Fibroblast of lung (primary cell): ENCODE measurements around the gene INPP5A. TPM values are rescaled to one million over a fixed set of nuclear protein-coding genes. Genes with fewer than 3 reads are reported as not detected.

Source experiments
- DNase-seq, 2 donors: peaks; one replicate each; pipeline versions ENCODE4 v3.0.0 to v3.0.0-alpha.2; 2010; ENCODE audit warnings: low read depth in 2 of 2
- H2AFZ ChIP-seq: 2 replicates; pipeline ENCODE4 v1.5.1; 2012; ENCODE audit warnings: low read length, control low read depth, inconsistent platforms
- H3K27ac ChIP-seq: 2 replicates; pipeline ENCODE4 v1.5.1; 2011; ENCODE audit warnings: low read length, control low read depth; ENCODE audit not compliant: insufficient read depth
- H3K27me3 ChIP-seq: 2 replicates; pipeline ENCODE4 v1.5.1; 2011; ENCODE audit warnings: mild to moderate bottlenecking, low read length; ENCODE audit not compliant: control insufficient read depth, insufficient read depth
- H3K36me3 ChIP-seq: 2 replicates; pipeline ENCODE4 v1.5.1; 2011; ENCODE audit warnings: low read length; ENCODE audit not compliant: control insufficient read depth, insufficient read depth
- H3K4me1 ChIP-seq: 2 replicates; pipeline ENCODE4 v1.5.1; 2011; ENCODE audit warnings: low read length; ENCODE audit not compliant: control insufficient read depth, insufficient read depth; ENCODE audit errors: extremely low read depth
- H3K4me2 ChIP-seq: 2 replicates; pipeline ENCODE4 v1.5.1; 2011; ENCODE audit warnings: low read length, control low read depth; ENCODE audit not compliant: insufficient read depth; ENCODE audit errors: extremely low read depth
- H3K4me3 ChIP-seq, 4 experiments: fragments of 200-600 bp in 1 of 4; sonication (generic) in 1 of 4; replicated peaks in 1 of 4; 2 replicates each; pipeline ENCODE4 v1.5.1; 2011 to 2016; ENCODE audit warnings: low read length in 4 of 4, low read depth in 3 of 4, mild to moderate bottlenecking in 3 of 4, control low read depth in 2 of 4, inconsistent platforms in 1 of 4, mixed read lengths in 1 of 4; ENCODE audit not compliant: insufficient read depth in 1 of 4; ENCODE audit errors: control extremely low read depth in 1 of 4
- H3K79me2 ChIP-seq: 2 replicates; pipeline ENCODE4 v1.5.1; 2012; ENCODE audit warnings: mild to moderate bottlenecking, low read length, inconsistent platforms; ENCODE audit not compliant: control insufficient read depth, insufficient read depth
- H3K9ac ChIP-seq: 2 replicates; pipeline ENCODE4 v1.5.1; 2011; ENCODE audit warnings: mild to moderate bottlenecking, low read length, control low read depth; ENCODE audit not compliant: insufficient read depth
- H3K9me3 ChIP-seq: 2 replicates; pipeline ENCODE4 v1.5.1; 2012; ENCODE audit warnings: low read depth, low read length; ENCODE audit not compliant: control insufficient read depth, insufficient read depth
- H4K20me1 ChIP-seq: 2 replicates; pipeline ENCODE4 v1.5.1; 2011; ENCODE audit warnings: low read length; ENCODE audit not compliant: control insufficient read depth, insufficient read depth; ENCODE audit errors: extremely low read depth
- EZH2 ChIP-seq: IDR thresholded peaks from 2 replicates; pipeline ENCODE4 v1.5.1; 2012; ENCODE audit warnings: low read length, control low read depth, mild to moderate bottlenecking; ENCODE audit errors: missing control alignments
- polyA plus RNA-seq, 2 donors: library from polyadenylated mRNA; depleted of rRNA in 1 of 2; stranded (reverse) in 1 of 2; unstranded in 1 of 2; fragments of >200 nt; gene quantifications; 2 replicates each; pipeline ENCODE4 v1.2.1, GENCODE V29; 2011 to 2012; ENCODE audit warnings: missing spikeins in 1 of 2
- total RNA-seq: library from RNA; depleted of rRNA; stranded (reverse); fragments of >200 nt; gene quantifications from 2 replicates; pipeline ENCODE4 v1.2.1, GENCODE V29; 2014
- TF ChIP-seq, protein P1 (sequence below), 2 donors: IDR thresholded peaks in 1 of 2; conservative IDR thresholded peaks in 1 of 2; 1 replicate in 1 of 2; 2 replicates in 1 of 2; pipeline ENCODE4 v1.5.1; 2011 to 2012; ENCODE audit warnings: low read length in 2 of 2, control low read depth in 1 of 2, inconsistent platforms in 1 of 2, low read depth in 1 of 2, mild to moderate bottlenecking in 1 of 2

Gene INPP5A
- total and polyA plus RNA-seq, 2 donors (not counting 1 experiment from before 2014, with no cell fraction given) = 24.6 to 39.9 TPM

DNA sequence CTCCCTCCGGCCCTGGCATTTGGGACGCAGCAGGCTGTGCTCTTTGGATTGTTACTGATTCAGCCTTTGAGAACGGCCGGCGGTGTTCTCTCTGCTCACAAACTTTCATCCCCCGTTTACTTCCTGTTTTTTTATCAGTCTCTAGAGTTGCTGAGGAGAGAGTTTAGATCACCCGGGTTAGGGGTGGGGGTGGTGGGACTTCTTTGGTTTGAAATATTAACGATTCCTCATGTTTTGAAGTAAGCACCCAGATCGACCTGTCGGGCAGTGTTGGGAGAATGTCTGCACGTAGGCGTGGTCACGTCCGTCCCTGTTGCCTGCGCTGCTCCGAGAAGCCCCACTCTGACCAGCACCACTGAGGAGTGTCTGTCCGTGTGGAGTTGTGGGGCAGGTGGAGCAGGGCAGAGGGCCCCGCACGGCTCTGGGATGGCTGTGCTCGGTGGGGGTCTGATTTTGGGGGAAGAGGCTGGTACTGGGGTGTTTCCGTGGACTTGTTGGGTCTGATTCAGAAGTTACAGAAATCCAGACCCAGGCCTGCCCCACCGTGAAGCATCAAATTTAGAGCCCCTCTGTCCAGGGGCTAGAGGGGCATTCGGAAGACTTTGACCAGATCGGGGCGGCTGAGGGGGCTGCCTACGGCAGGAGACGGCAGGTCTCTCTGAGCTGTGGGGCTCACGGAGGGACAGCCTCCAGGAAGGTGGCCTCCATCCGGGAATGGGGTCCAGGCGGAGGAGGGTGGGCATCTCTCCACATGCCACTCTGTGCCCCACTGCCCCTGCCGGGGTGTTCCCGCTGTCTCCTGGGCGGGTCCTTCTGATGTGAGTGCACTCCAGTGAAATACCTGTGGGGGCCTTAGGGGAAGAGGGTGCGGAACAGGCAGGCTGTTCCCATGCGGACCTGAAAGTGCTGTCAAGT is 7.4 kb downstream of the INPP5A start:
- H3K4me1 ChIP-seq = peaks cover 5% of the 10 kb centered on the region
- H3K4me2 ChIP-seq = no peak overlapping the region
- no peaks in the 10 kb centered on the region for H4K20me1 ChIP-seq
- no peak overlapping the region for H3K9ac ChIP-seq
- DNase-seq = no peak
- H3K27ac ChIP-seq = no peak overlapping the region
- H3K9me3 ChIP-seq = no peaks in the 10 kb centered on the region
- no peak overlapping the region for H3K4me3 ChIP-seq
- peaks cover 79% of the 10 kb centered on the region for H3K79me2 ChIP-seq
- no peaks in the 10 kb centered on the region for H3K27me3 ChIP-seq
- H3K36me3 ChIP-seq = no peaks in the 10 kb centered on the region
- TF ChIP-seq EZH2 = no peak
- H2AFZ ChIP-seq = no peak overlapping the region

- Histone ChIP-seq H3K4me2 (no peak overlapping the region), H3K36me3 (no peaks in the 10 kb centered on the region), H4K20me1 (no peaks in the 10 kb centered on the region), H3K79me2 (peaks cover 78% of the 10 kb centered on the region), H3K9ac (no peak overlapping the region), H3K27me3 (no peaks in the 10 kb centered on the region), H3K9me3 (no peaks in the 10 kb centered on the region), H2AFZ (no peak overlapping the region), H3K4me3 (no peak overlapping the region), H3K27ac (no peak overlapping the region), H3K4me1 (no peaks in the 10 kb centered on the region)
- TF ChIP-seq, protein P1, sequence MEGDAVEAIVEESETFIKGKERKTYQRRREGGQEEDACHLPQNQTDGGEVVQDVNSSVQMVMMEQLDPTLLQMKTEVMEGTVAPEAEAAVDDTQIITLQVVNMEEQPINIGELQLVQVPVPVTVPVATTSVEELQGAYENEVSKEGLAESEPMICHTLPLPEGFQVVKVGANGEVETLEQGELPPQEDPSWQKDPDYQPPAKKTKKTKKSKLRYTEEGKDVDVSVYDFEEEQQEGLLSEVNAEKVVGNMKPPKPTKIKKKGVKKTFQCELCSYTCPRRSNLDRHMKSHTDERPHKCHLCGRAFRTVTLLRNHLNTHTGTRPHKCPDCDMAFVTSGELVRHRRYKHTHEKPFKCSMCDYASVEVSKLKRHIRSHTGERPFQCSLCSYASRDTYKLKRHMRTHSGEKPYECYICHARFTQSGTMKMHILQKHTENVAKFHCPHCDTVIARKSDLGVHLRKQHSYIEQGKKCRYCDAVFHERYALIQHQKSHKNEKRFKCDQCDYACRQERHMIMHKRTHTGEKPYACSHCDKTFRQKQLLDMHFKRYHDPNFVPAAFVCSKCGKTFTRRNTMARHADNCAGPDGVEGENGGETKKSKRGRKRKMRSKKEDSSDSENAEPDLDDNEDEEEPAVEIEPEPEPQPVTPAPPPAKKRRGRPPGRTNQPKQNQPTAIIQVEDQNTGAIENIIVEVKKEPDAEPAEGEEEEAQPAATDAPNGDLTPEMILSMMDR (conservative IDR thresholded peaks at IDR 0.05 in 1 of 2, IDR thresholded peaks at IDR 0.05 in 1 of 2; ENCODE audit: low read depth in 1 of 2, low read length in 2 of 2) = no peak
- no peak for TF ChIP-seq EZH2
- DNase-seq = no peak
Measured at GRCh38 chr10:132545659-132546367, 8.2 kb downstream of the INPP5A start.

- DNase-seq = no peak
- H4K20me1 ChIP-seq = no peaks in the 10 kb centered on the region
- peaks cover 74% of the 10 kb centered on the region for H3K79me2 ChIP-seq
Measured at GRCh38 chr10:132546567-132547420, 9.2 kb downstream of the INPP5A start.

More at GRCh38 chr10:132546567-132547420, 9.2 kb downstream of the INPP5A start:
- Histone ChIP-seq H3K27me3 (no peaks in the 10 kb centered on the region), H3K9ac (no peak overlapping the region), H2AFZ (no peak overlapping the region), H3K9me3 (no peaks in the 10 kb centered on the region), H3K4me3 (no peak overlapping the region), H3K36me3 (no peaks in the 10 kb centered on the region), H3K27ac (no peak overlapping the region), H3K4me1 (no peaks in the 10 kb centered on the region), H3K4me2 (no peak overlapping the region)
- TF ChIP-seq EZH2 = no peak
- TF ChIP-seq, protein P1 (conservative IDR thresholded peaks at IDR 0.05 in 1 of 2, IDR thresholded peaks at IDR 0.05 in 1 of 2; ENCODE audit: low read depth in 1 of 2, low read length in 2 of 2) = no peak
